Testis (tissue), 2 donors: Measurements from ENCODE around the gene KCNIP3.

Experiments used
- POLR2A ChIP-seq: fragments of 450-650 bp; IDR thresholded peaks from one replicate; pipeline ENCODE4 v1.6.1; 2017; ENCODE audit warnings: antibody characterized with exemption, mild to moderate bottlenecking, moderate library complexity
- TF ChIP-seq, protein P1 (sequence below), 3 experiments: fragments of 450-650 bp in 2 of 3; fragments of 200-600 bp in 1 of 3; sonication (generic) in 1 of 3; IDR thresholded peaks; one replicate each; pipeline ENCODE4 v1.5.1; 2016 to 2019; ENCODE audit warnings: antibody characterized with exemption in 3 of 3, mild to moderate bottlenecking in 2 of 3, moderate library complexity in 1 of 3

DNA sequence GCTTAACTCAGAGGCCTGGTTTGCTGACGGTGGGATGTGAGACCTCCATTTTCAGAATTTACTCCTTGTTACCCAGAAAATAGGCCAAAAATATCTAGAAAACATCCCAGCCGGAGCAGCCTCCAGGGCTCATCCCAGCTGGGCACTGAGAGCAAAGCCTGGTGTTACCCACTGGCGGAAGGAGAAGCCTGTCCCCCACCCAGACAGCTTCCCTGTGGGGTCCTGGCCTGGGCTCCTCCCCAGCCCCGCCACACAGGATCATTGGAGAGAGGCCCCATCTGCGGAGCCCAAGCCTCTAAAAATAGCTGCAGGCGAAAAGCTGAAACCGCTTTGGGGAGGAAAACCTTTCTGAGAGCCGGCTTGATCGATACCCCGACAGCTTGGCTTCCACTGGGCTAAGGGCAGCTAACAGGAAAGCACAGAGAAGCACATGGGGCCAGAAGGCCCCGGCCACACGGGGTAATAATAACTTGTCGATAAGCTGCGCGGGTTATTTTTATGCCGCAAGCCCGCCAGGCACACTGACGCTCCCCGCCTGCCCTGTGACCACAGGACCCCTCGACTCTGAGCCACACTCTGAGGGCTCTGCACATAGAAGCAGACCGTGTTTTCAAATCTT is 78.5 kb downstream of the KCNIP3 start:
- TF ChIP-seq, protein P1, sequence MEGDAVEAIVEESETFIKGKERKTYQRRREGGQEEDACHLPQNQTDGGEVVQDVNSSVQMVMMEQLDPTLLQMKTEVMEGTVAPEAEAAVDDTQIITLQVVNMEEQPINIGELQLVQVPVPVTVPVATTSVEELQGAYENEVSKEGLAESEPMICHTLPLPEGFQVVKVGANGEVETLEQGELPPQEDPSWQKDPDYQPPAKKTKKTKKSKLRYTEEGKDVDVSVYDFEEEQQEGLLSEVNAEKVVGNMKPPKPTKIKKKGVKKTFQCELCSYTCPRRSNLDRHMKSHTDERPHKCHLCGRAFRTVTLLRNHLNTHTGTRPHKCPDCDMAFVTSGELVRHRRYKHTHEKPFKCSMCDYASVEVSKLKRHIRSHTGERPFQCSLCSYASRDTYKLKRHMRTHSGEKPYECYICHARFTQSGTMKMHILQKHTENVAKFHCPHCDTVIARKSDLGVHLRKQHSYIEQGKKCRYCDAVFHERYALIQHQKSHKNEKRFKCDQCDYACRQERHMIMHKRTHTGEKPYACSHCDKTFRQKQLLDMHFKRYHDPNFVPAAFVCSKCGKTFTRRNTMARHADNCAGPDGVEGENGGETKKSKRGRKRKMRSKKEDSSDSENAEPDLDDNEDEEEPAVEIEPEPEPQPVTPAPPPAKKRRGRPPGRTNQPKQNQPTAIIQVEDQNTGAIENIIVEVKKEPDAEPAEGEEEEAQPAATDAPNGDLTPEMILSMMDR (IDR thresholded peaks at IDR 0.05) = no peak
- no peak for TF ChIP-seq POLR2A
